ENCODE measurements around the gene STIM2.

STIM2 gene

DNA sequence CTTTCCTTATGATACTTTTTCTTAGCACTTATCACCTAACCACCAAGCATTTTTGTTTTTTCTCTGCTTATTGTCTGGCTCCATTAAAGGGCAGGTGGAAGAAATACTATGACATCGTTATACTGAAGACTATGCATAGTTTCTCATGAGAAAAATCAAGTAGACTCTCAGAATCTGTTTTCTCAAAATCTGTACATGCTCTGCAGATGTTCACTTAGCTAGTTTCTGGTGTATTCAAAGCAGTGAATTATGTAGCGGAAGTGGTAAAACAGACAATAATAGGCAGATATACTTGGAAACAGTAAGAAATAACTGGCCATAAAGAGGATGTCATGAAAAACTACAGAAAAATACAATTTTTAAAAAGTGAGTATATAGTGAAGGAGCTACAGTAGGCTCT is 146.0 kb downstream of the STIM2 start:
- Histone ChIP-seq H3K4me1 (ENCODE audit: insufficient read depth, low read length, poor library complexity, severe bottlenecking) (peaks cover 36% of the 10 kb centered on the region), H3K36me3 (ENCODE audit: insufficient read depth, low read length) (peaks cover 5% of the 10 kb centered on the region; the same call in 1 of the 2 replicates), H3F3A (ENCODE audit: low read depth) (peaks cover 4% of the 10 kb centered on the region; the same call in 1 of the 2 replicates), H3K9me3 (ENCODE audit: insufficient read depth, low read depth, low read length) (no peaks in the 10 kb centered on the region), H3K79me2 (ENCODE audit: insufficient read depth, low read length) (no peaks in the 10 kb centered on the region), H3K27me3 (ENCODE audit: insufficient read depth, low read length, poor library complexity, severe bottlenecking) (no peaks in the 10 kb centered on the region), H3K9ac (ENCODE audit: low read depth, low read length, poor library complexity, severe bottlenecking) (no peak overlapping the region), H2AFZ (ENCODE audit: low read length) (no peak overlapping the region), H4K20me1 (ENCODE audit: insufficient read depth, low read length, poor library complexity, severe bottlenecking) (no peaks in the 10 kb centered on the region), H3K9me2 (replicated peaks; ENCODE audit: low read depth, low read length) (no peaks in the 10 kb centered on the region), H3K4me3 (ENCODE audit: low read length, poor library complexity, severe bottlenecking) (no peak overlapping the region), H3K4me2 (ENCODE audit: low read depth, low read length, poor library complexity, severe bottlenecking) (no peak overlapping the region)
- TF ChIP-seq, protein P1, sequence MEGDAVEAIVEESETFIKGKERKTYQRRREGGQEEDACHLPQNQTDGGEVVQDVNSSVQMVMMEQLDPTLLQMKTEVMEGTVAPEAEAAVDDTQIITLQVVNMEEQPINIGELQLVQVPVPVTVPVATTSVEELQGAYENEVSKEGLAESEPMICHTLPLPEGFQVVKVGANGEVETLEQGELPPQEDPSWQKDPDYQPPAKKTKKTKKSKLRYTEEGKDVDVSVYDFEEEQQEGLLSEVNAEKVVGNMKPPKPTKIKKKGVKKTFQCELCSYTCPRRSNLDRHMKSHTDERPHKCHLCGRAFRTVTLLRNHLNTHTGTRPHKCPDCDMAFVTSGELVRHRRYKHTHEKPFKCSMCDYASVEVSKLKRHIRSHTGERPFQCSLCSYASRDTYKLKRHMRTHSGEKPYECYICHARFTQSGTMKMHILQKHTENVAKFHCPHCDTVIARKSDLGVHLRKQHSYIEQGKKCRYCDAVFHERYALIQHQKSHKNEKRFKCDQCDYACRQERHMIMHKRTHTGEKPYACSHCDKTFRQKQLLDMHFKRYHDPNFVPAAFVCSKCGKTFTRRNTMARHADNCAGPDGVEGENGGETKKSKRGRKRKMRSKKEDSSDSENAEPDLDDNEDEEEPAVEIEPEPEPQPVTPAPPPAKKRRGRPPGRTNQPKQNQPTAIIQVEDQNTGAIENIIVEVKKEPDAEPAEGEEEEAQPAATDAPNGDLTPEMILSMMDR (conservative IDR thresholded peaks at IDR 0.05; ENCODE audit: low read length), result no peak
- no peak for TF ChIP-seq EZH2phosphoT487 (IDR thresholded peaks at IDR 0.05; ENCODE audit: borderline replicate concordance)

DNA sequence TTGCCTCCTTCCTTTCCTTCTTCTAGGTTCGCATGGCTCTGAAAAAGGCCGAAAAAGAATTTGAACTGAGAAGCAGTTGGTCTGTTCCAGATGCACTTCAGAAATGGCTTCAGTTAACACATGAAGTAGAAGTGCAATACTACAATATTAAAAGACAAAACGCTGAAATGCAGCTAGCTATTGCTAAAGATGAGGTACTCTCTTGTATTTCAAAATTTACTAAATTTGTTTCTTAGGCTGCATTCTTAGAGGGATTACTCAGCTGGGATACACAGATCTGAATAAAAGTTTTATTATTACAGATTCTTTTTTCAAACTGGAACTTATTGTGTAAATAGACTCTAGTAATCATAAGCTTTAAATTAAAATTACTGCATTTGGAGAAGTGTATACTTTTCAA is 146.9 kb downstream of the STIM2 start:
- peaks cover 4% of the 10 kb centered on the region; the same call in 1 of the 2 replicates for H3F3A ChIP-seq (ENCODE audit: low read depth)
- H4K20me1 ChIP-seq (ENCODE audit: insufficient read depth, low read length, poor library complexity, severe bottlenecking), result no peaks in the 10 kb centered on the region
- no peak overlapping the region for H3K4me2 ChIP-seq (ENCODE audit: low read depth, low read length, poor library complexity, severe bottlenecking)
- no peaks in the 10 kb centered on the region for H3K9me3 ChIP-seq (ENCODE audit: insufficient read depth, low read depth, low read length)
- no peaks in the 10 kb centered on the region for H3K9me2 ChIP-seq (replicated peaks; ENCODE audit: low read depth, low read length)
- peaks cover 29% of the 10 kb centered on the region for H3K4me1 ChIP-seq (ENCODE audit: insufficient read depth, low read length, poor library complexity, severe bottlenecking)
- H2AFZ ChIP-seq (ENCODE audit: low read length), result no peak overlapping the region
- H3K4me3 ChIP-seq (ENCODE audit: low read length, poor library complexity, severe bottlenecking), result no peak overlapping the region
- H3K9ac ChIP-seq (ENCODE audit: low read depth, low read length, poor library complexity, severe bottlenecking), result no peak overlapping the region
- H3K36me3 ChIP-seq (ENCODE audit: insufficient read depth, low read length), result peaks cover 5% of the 10 kb centered on the region; the same call in 1 of the 2 replicates
- TF ChIP-seq, protein P1 (conservative IDR thresholded peaks at IDR 0.05; ENCODE audit: low read length), result no peak
- TF ChIP-seq EZH2phosphoT487 (IDR thresholded peaks at IDR 0.05; ENCODE audit: borderline replicate concordance), result no peak
- H3K79me2 ChIP-seq (ENCODE audit: insufficient read depth, low read length), result no peaks in the 10 kb centered on the region
- no peaks in the 10 kb centered on the region for H3K27me3 ChIP-seq (ENCODE audit: insufficient read depth, low read length, poor library complexity, severe bottlenecking)

DNA sequence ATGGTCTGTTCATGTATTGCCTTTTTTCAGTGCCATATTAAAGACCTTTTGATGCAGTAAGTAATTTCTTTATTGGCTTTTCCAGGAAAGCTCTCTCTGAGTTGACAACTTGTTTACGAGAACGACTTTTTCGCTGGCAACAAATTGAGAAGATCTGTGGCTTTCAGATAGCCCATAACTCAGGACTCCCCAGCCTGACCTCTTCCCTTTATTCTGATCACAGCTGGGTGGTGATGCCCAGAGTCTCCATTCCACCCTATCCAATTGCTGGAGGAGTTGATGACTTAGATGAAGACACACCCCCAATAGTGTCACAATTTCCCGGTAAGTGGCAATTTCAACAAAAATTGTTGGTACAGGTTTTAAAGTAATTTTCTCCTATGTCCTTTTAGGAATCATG is 148.0 kb downstream of the STIM2 start:
- Histone ChIP-seq H3K4me2 (ENCODE audit: low read depth, low read length, poor library complexity, severe bottlenecking) (no peak overlapping the region), H4K20me1 (ENCODE audit: insufficient read depth, low read length, poor library complexity, severe bottlenecking) (no peaks in the 10 kb centered on the region), H3K4me1 (ENCODE audit: insufficient read depth, low read length, poor library complexity, severe bottlenecking) (peaks cover 19% of the 10 kb centered on the region), H3K4me3 (ENCODE audit: low read length, poor library complexity, severe bottlenecking) (no peak overlapping the region), H3F3A (ENCODE audit: low read depth) (peaks cover 4% of the 10 kb centered on the region; the same call in 1 of the 2 replicates), H3K9me3 (ENCODE audit: insufficient read depth, low read depth, low read length) (no peaks in the 10 kb centered on the region), H3K27me3 (ENCODE audit: insufficient read depth, low read length, poor library complexity, severe bottlenecking) (no peaks in the 10 kb centered on the region), H3K36me3 (ENCODE audit: insufficient read depth, low read length) (peaks cover 5% of the 10 kb centered on the region; the same call in 1 of the 2 replicates), H3K9me2 (replicated peaks; ENCODE audit: low read depth, low read length) (no peaks in the 10 kb centered on the region), H3K79me2 (ENCODE audit: insufficient read depth, low read length) (no peaks in the 10 kb centered on the region), H3K9ac (ENCODE audit: low read depth, low read length, poor library complexity, severe bottlenecking) (no peak overlapping the region), H2AFZ (ENCODE audit: low read length) (no peak overlapping the region)
- TF ChIP-seq, protein P1 (conservative IDR thresholded peaks at IDR 0.05; ENCODE audit: low read length), result no peak
- TF ChIP-seq EZH2phosphoT487 (IDR thresholded peaks at IDR 0.05; ENCODE audit: borderline replicate concordance), result no peak
